Measurements from ENCODE around the gene STX16.
A peak's percentile ranks its signal among the peaks of the same experiment; 100 is the strongest.

The STX16 gene, protein sequence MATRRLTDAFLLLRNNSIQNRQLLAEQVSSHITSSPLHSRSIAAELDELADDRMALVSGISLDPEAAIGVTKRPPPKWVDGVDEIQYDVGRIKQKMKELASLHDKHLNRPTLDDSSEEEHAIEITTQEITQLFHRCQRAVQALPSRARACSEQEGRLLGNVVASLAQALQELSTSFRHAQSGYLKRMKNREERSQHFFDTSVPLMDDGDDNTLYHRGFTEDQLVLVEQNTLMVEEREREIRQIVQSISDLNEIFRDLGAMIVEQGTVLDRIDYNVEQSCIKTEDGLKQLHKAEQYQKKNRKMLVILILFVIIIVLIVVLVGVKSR

DNA sequence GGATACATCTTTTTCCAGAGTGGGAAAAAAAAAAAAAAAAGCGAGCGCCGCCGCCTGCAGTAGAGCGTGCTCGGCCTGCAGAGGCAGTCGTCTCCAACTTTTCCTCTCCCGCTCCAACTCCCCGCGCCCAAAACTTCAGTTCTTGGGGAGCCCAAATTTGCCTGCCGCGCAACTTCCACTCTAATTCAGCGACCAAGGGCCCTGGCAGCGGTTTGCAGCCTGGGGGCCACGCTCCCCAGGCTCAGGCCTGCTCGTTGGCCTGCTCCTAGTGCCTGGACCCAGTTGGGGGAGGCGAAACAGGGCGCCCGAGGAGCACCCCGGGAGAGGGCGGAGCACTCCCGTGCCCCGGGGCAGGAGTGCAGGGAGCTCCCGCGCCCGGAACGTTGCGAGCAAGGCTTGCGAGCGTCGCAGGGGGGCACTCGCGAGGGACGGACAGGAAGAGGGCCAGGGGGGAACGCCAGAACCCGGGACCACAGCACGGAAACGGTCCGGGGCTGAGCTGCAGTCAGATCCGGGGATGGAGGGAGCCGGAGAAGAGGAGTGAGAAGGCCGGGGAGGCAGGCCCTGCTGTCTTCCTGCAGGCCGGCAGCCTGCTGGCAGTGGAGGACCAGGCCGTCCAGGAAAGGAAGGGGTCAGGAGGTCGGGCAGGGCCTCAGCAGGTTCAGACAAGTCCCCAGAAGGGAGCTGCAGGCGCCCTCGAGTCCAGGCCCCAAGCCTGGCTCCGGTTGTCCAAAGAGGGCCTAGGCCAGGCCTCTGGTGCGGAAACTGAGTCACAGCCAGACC is at the start of gene STX16:
STX16 (plus strand) TSS at position 508 of the 783 bp plus-strand sequence. CDS start 724 bp downstream, outside the sequence.
- peak; percentile 90 for DNase-seq

DNA sequence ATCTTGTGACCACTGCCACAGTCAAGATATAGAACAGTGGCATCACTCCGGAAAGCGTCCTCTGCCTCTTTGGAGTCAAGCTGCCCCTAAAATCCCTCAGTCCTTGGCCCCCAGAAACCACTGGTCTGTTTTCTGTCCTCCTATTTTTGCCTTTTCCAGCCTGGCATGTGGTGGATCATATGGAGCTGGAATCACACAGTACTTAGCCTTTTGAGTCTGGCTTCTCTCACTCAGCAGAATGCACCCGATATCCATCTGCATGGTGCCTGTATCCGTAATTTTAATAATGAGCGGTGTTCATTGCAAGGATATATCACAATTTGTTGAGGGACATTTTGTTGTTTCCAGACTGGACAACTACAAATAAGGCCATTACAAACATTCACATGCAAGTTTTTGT is 49.0 kb upstream of the STX16 start:
- no peak for DNase-seq

DNA sequence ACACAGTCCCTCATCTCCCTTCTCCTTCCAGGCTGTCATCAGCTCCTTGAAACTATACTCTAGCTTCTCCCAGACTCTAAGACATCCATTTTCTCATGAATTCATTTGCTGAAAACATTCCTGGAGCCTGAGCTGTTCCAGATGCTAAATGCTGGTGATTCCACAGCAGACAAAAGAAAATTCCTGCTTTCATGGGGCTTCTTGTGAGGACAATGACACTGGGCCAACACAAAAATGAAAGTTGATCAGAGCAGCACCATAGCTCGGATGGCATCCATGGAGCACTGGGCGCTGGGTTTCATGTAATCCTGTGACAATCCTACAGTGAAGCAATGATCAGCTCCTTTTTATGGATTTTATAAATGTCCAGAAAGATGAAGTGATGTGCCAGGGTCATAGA is 47.4 kb upstream of the STX16 start:
- DNase-seq = no peak

DNA sequence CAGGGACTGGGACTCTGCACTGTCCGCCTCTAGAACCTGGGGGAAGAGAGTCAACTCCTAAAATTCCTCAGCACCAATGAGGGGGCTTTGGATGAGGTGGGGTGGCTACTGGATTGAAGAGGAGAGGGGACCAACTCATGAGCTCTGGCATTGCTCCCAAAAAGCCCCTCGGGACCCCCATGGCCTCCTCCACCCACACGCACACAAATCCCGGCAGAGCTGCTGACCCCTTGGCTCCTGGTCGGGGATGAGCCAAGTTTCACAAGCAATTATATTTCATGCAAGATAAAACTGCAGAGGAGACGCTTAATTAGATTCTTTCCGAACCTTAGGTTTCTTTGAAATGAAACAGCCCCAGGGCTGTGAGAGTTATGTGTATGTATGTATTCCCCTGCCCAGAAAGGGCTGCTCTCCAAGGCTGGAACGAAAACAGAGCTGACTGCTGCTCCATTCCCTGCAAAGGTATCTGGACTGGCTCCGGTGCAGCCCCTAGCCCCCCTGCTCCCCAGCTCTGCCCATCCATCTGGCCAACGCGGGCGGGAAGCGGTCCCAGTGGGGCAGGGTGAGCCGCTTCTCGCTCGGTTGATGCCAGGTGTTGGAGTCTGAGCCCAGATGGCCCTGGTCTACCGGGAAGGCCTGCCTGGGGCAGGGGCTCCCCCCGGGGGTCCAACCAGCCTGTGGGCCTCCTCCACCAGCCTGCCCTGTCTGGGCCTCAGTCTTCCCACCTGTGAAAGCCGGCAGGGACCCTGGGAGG is 46.8 kb upstream of the STX16 start:
- DNase-seq = no peak

DNA sequence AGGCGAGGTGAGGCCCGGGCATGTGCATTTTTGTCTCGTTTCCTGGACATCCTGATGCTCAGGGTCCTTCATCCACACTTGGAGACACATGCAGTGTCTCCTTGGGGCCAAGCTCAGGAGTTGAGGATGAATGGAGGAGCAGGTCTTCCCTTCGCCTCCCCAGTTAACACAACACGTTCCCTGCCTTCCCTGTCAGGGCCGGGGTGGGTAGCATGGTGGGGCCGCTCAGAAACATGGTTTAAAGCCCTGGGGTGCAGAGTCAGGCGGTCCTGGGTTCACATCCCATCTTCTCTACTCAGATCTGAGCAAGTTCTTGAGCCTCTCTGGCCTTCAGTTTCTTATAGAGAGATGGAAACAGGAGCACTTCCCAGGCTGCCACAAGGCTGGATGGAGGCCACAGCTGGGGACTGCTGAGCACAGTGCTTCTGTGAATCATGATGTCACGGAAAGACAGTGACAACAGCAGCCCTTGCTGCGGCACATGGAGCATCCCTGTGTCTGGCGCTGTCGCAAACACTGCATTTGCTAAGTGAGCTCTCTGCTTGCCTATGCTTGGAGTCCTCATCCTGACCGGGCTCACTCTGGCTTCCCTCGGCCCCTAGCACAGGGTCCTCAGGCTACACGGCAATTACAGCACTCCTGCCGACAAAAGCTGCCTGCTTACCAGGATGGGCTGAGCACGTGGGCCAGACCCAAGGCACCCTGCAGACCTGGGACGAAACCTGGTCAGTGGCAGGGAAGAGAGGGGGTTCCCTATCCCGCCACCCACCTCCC is 45.6 kb upstream of the STX16 start:
- no peak for DNase-seq

DNA sequence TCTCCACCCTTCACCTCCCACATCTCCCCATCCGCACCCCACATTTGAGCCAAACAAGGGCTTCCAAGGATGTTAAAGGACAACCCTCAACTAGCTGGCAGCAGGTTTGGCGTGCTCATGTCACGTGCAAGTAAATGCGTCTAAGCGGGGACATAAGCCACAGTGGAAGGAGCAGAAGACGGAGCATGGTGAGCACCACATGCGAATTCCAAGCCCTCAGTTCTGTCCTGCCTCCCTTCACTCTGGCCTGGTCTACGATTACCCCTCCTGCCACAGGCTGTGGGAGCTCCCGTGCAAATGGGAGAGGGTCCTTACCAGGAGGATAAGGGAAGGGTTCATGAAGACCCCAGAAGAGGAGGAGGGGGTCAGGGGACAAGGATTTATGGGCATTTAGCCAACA is 44.9 kb upstream of the STX16 start:
- DNase-seq = no peak

DNA sequence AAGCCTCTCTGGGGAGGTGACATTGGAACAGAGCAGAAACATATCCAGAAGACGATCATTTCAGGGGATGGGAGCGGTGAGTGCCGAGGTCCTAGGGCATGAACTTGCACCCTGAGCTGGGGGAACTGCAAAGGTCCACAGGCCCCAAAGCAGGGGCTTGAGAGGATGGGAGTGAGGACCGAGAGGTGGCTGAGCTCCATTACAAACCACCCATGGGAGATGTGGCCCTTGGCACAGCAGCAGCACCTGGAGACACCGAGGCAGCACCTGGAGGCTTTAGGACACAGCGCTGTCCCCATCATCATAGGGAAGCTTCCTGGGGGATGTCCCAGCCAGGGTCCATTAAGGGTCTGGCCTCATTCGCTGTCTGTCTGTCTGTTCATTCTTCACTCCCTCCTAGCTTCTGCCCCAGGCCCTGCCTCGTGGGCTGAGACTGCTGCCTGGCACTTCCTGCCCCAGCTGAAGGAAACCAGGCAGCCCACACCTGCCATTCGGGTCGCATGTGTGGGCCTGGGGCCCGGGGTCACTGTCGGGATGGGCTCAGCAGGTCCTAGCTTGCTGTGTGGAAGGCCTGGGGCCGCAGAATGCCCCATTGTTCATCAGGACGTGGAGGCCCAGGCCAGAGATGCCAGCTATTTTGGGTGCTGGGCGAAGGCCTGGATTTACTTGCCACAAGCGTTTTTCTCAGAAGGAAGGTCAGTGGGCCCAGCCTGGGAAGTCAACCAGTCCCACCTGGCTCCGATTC is 42.8 kb upstream of the STX16 start:
- DNase-seq = no peak

DNA sequence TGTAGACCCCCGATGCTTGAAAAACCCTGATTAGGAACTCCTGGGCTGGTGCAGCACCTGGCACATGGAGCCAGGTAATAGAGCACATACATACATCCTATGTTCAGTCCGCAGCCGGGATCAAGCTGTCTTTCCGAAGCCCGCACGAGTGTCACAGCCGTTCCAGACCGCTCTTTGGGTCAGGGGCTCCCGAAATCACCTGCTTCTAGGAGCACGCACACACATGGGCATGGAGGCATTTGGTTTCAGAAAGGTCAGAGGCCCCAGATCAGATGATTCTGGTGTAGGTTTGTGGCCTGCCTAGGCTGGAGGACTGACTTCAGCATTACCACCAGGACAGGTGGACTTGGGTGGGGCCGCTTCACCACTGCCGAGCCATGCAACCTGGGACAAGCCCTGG is 42.1 kb upstream of the STX16 start:
- DNase-seq = no peak

DNA sequence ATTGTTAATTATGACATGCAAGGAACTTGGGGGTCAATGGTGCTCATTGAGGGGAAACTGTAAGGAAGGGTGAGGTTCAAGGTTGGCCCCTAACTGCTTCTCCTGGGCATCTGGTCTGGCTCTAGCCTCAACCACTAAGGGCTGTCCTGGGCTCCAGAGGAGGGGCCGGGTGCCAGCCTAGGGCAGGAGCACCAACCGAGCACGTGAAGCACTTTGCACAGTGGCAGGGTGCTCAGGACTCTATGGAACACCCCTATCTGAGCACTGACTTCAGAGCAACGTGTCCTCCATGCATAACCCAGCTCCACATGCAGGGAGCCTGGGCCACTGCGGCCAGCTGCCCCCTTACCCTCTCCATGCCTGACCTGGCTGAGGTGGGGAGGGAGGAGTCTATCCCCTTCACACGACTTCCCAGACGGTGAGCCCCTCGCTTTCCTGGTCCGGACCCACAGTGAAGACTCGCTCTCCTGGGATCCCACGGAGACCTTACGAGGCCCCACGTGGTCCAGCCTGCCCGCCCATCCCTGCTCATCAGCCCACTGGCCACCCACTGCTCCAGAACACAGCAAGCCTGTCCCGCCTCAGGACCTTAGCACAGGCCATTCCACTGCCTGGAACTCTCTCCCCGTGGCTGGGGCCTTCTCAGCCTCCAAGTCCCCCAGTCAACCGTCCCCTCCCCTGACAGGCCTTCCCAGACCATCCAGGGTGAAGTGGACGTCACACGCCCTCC is 40.8 kb upstream of the STX16 start:
- DNase-seq = no peak

DNA sequence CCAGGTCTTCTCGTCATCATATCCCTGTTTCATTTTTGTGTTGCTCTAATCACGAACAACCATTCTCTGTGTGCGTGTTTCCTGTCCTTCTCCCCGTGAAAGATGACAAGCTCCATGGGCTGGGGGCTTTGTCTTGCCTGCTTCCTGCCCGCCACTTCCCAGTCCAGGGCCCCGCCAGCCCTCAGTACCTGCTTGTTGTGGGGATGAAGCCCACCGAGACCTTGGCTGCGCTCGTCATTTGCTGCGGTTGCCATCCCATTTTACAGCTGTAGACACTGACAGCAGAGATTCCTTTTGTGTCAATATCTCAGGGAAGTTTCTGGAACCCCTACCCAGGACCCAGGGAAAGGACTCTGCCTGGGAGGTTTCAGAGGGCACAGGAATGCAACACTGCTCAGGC is 40.3 kb upstream of the STX16 start:
- DNase-seq = no peak

DNA sequence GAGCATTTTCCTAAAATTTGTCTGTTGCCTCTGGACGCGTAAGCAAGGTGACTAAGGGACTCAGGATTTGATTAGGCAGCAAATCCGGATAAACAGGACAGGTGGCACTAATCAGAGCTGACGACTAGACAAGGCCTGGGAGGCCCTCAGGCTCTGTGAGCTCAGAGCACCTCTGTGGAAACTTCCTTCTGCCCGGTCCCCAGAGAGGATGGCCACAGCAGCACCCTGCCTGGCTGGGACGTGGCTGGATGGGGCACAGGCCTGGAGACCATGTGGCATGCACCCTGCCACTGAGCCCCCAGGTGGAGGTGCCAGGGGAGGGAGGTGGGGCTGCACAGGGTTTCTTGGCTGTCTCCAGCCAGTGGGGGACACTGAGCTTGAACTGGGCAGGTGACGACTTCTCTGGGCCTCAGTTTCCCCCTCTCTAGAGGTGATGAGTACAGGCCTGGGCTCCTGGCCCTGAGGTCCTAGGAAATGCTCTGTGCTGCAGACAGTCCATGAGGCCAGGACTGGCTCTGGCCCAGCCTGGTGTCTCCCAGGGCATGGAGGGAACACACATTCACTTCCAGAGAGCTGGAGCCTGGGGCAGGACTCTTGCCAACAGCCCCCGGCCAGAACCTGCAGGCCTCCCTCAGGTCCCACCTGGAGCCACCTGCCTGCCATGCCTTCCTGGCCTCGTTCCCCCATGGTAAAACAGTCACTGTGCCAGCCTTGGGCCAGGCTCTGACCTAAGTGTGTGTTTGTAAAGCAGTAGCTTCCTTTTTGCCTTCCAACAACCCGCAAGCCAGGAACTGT is 39.6 kb upstream of the STX16 start:
- DNase-seq = no peak

DNA sequence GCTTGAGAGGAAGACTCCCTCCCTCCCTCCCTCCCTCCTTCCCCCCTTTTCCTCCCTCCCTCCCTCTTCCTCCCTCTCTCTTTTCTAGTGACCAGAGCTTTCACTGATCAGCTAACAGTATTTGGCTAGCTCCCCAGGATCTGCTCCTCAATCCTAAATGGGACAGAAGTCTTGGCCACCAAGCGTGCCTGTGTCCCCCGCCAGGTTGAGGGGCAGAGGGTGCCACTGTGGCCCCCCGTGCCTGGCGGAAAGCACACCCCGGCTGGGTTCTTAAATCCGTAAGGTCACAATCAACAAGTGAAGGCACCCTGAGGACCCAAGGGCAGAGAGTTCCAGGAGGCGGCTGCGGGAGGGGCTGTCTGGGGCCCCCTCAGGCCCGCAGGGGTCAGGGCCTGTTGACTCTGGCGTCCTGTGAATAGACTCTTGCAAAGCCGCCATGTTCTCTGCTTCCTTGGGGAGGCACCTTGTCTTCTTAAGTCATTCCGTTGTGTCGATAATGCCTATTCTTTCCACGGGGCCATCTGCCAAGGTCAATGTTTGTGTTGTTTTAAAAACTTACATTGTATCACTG is 38.9 kb upstream of the STX16 start:
- no peak for DNase-seq

DNA sequence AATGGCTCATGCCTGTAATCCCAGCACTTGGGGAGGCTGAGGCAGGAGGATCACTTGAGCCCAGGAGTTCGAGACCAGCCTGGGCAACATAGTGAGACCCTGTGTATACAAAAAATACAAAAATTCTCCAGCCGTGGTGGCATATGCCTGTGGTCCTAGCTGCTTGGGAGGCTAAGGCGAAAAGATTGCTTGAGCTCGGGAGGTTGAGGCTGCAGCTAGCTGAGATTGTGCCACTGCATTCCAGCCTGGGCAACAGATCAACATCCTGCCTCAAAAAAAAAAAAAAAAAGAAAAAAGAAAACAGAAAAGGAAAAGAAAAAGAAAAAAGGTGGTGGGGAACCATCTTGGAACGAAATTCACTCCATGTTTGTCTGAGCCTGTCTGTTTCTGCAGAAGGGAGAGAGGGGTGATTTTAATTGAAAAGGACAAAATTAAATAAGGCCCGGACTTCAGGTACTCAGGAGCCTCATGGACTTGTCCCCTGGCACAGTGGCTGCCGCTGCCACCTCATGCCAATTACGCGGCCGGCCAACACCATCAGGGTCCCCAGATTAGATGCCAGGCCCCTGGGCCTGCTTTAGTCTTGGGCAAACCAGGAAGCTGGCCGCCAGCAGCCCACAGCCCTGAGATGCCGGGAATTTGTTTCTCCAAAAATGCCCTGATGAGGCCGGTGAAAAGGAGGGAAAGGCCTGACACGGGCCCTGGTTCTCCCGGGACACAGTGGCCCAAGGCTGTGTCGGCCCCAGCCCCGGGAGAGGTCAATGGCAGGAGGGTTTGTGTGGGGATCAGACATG is 37.8 kb upstream of the STX16 start:
- no peak for DNase-seq

DNA sequence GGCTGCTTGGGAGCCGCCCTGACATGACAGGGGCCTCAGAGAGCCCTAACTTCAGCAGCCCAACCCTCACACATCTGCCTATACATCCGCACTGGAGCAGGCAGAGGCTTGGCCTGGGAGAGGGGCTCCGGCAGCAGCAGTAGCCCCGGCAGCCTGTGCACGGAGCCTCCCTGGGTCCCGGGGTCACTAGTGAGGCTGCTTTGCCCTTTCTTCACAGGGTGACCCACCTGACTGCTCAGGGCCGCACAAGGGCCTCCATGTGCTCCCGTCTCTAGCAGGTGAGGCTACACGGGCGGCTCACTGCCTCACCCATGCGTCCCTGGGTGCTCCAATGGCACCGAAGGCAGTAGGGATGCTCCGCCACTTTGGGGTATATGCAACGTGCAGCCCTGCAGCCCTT is 36.7 kb upstream of the STX16 start:
- no peak for DNase-seq

DNA sequence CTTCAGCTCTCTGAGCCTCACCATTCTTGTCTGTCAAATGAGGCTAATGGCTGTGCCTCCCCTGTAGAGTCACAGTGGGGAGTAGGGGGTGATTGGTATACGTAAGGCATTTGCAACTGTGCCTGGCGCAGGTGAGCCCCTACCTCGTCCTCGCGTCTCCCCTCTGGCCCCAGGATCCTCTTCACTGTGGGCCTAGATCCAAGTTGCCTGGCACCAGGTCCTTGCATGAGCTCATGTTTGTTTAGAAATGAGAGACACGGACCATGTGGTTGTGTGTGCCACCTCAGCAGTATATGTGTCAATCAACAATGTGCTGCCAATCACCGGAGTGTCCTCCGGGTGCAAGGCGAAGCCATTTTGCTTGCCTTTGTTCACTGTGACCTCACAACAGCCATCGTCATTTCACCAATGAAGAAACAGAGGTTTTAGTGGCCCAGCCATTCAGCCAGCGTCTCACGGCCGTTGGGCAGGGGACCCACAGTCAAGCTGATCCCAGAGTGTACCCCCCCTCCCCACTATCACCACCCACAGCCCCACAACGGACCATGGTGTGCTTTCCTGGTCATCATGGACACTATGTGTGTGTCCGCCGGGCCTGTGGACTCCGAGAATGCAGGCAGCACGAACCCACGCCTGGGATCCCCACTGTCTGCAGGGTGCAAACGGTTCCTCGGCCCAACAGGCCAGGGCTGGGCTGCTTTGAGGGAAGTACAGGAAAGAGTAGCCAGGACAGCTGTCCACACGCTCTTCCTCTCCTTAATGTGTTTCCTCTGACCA is 35.9 kb upstream of the STX16 start:
- no peak for DNase-seq

DNA sequence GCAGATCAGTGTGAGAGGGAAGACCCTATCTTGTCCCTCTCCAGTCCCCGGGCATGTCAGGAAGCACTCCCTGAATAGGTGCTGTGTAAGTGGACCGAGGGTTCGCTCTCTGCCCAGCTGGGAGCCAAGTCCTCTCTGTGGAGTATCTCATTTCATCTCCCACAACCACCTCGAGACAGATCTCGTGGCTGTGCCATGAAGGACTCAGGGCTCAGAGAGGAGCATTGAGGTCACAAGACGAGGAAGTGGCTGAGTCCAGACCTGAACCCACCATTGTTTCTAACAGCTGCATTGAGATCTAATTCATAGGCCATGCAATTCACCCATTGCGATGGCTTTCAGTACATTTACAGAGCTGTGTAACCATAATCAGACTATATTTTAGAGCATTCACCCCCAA is 34.7 kb upstream of the STX16 start:
- DNase-seq = no peak

DNA sequence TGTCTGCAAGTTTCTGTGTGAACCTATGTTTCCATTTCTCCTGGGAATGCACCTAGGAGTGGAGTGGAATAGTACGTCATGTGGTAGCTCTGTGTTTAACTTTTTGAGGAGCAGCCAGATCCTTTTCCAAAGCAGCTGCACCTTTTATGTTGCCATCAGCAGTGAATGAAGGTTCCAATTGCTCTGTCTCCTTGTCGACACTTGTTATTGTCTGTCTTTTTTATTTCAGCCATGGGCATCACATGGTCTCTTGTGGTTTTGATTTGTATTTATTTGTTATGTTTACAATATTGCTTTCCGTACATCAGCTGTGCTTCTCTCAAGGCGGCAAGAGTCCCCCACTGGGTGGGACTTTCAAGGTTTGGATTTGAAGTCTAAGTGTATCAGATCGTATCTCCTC is 33.9 kb upstream of the STX16 start:
- no peak for DNase-seq

DNA sequence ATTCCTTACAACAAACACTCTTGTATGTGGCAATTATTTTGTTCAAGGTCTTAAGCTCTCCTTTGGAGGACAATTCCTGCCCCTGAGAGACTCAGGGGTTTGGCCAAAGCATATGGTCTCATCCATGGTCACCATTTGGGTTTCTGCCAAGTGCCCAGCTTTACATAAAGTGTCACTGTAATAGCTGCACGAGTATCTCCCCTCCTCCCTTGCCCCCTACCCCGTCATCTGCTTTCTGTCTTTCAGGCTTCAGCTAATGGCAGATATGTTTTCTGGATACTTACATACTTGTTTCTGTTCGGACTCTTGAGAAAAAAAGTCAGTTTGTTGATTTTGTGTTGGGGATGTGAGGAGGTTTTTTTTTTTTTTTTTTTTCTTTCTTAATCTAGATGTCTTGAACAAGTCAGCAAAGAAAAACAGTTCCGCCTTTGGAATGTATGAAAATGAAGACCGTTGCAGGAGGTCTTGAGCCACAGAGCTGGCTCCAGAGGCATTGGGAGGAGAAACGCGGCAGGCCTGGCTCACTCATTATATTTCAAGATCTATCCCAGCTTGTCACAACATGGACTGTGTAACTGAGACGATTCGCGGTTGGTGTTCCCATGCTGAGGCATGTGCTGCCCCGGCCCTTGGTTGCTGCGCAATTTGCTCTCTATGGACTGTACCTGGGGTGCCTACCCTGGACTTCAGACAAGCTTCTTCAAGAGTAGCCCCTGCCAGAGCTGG is 32.6 kb upstream of the STX16 start:
- DNase-seq = no peak

Data from CD4-positive, alpha-beta T cell treated with Interleukin-12 subunit alpha and Interleukin-12 subunit beta, for 1 hour (primary cell).